ENCODE measurements around the gene TCF21. TPM values are rescaled to one million over a fixed set of nuclear protein-coding genes. Genes with fewer than 3 reads are reported as not detected.
"Not testable (repeated sequence)": the region's sequence is repeated elsewhere in the genome, so short reads cannot be mapped to it uniquely, and the experiment has no call there.

The TCF21 gene
- total and polyA plus RNA-seq, 2 experiments from 2014 or later: 3.8 to 4.1 TPM

GRCh38 chr6:133918208-133918930, 29.5 kb downstream of the TCF21 start:
- Histone ChIP-seq H3K4me1 (ENCODE audit: insufficient read depth) (peaks cover 9% of the 10 kb centered on the region; the same call in 1 of the 2 replicates), H3K27ac (no peak overlapping the region), H3K79me2 (ENCODE audit: insufficient read depth) (no peaks in the 10 kb centered on the region), H3F3A (ENCODE audit: insufficient read depth) (no peaks in the 10 kb centered on the region), H3K4me2 (ENCODE audit: unreplicated experiment) (no peak overlapping the region), H3K9me3 (ENCODE audit: low read depth) (peaks cover 4% of the 10 kb centered on the region), H3K9ac (no peak overlapping the region), H3K9me2 (ENCODE audit: insufficient read depth) (no peaks in the 10 kb centered on the region), H4K20me1 (ENCODE audit: insufficient read depth) (no peaks in the 10 kb centered on the region), H3K27me3 (replicated peaks; ENCODE audit: insufficient read depth) (no peaks in the 10 kb centered on the region), H3K36me3 (ENCODE audit: low read depth) (no peaks in the 10 kb centered on the region), H3K4me3 (no peak overlapping the region), H2AFZ (no peak overlapping the region)
- in situ Hi-C loops (cut with MboI): loop anchor here (25.0 kb wide), 3 partner anchors 731 to 1106 kb away; partner anchors contain the start of gene RPS12
- no peak for DNase-seq
- WGBS, 2 experiments (ENCODE audit: low coverage in 1 of 2, low lambda C conversion rate in 2 of 2, missing lambda C conversion rate in 2 of 2): 80 to 82% methylated on average over 2 of the region's 2 CpGs
- TF ChIP-seq EZH2phosphoT487 (IDR thresholded peaks at IDR 0.05; ENCODE audit: insufficient read depth, low read depth) (no peak), EZH2 (IDR thresholded peaks at IDR 0.05; ENCODE audit: insufficient read depth, poor library complexity, severe bottlenecking) (no peak)

DNA sequence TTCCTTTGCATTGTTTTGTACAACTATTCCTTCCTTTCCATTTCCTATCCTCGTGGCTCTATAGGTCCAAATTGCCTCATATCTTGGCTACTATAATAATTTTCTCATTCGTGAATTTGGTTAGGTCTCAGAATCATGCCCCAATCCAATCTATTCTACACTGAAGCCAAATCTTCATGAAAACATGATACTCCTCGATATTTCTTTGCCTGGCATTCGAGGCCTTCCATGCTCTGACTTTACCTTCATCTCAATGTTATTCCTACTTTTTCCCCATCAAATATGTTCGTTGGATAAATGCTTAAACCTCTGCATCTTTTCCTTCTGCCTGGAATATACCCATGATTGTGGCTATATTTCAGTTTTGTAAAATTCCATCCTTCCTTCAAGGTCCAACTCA, 30.4 kb downstream of the TCF21 start:
- Histone ChIP-seq H3K9ac (no peak overlapping the region), H3K27ac (no peak overlapping the region), H3K4me3 (no peak overlapping the region), H4K20me1 (ENCODE audit: insufficient read depth) (no peaks in the 10 kb centered on the region), H3K27me3 (replicated peaks; ENCODE audit: insufficient read depth) (no peaks in the 10 kb centered on the region), H3K36me3 (ENCODE audit: low read depth) (no peaks in the 10 kb centered on the region), H3K79me2 (ENCODE audit: insufficient read depth) (no peaks in the 10 kb centered on the region), H2AFZ (no peak overlapping the region), H3K9me3 (ENCODE audit: low read depth) (no peaks in the 10 kb centered on the region), H3F3A (ENCODE audit: insufficient read depth) (no peaks in the 10 kb centered on the region), H3K4me2 (ENCODE audit: unreplicated experiment) (no peak overlapping the region), H3K4me1 (ENCODE audit: insufficient read depth) (peaks cover 9% of the 10 kb centered on the region; the same call in 1 of the 2 replicates), H3K9me2 (ENCODE audit: insufficient read depth) (no peaks in the 10 kb centered on the region)
- 78 to 81% methylated on average over 5 of the region's 5 CpGs for WGBS, 2 experiments (ENCODE audit: low coverage in 1 of 2, low lambda C conversion rate in 2 of 2, missing lambda C conversion rate in 2 of 2)
- no peak for DNase-seq
- in situ Hi-C loops (cut with MboI): loop anchor here (25.0 kb wide), 3 partner anchors 732 to 1107 kb away; partner anchors contain the start of gene RPS12
- TF ChIP-seq EZH2phosphoT487 (IDR thresholded peaks at IDR 0.05; ENCODE audit: insufficient read depth, low read depth) (no peak), EZH2 (IDR thresholded peaks at IDR 0.05; ENCODE audit: insufficient read depth, poor library complexity, severe bottlenecking) (no peak)

DNA sequence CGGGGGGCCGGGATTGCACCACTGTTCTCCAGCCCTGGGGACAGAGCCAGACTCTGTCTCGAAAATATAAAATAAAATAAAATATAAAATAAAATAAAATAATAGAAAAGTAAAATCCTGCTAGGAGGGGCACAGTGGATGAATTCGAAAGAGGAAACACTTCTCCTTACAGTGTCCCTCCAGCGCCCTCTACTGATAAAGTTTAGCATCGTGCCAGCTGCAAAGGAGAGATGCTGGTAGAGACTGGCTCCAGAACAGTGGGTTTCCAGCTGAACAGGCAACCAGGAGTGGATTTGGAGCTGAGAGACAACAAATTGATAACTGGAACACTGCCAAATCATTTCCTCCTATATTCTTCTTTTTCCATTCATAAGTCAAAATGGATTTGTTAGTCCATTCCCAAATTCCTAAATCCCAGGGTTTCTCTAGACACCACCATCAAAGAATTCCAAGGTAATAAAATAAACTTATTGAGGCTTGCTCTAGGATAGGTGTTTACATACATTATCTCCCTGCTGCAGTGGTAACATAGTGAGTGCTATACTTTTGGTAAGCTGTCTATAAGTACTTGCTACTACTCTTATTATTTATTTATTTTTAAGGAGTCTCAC, 32.4 kb downstream of the TCF21 start:
- H3K36me3 ChIP-seq (ENCODE audit: low read depth): no peaks in the 10 kb centered on the region
- no peak overlapping the region for H3K4me2 ChIP-seq (ENCODE audit: unreplicated experiment)
- no peak overlapping the region for H3K9ac ChIP-seq
- H3F3A ChIP-seq (ENCODE audit: insufficient read depth): no peaks in the 10 kb centered on the region
- H3K27ac ChIP-seq: no peak overlapping the region
- DNase-seq: peak; percentile 85
- peaks cover 12% of the 10 kb centered on the region for H3K27me3 ChIP-seq (replicated peaks; ENCODE audit: insufficient read depth)
- TF ChIP-seq EZH2phosphoT487 (IDR thresholded peaks at IDR 0.05; ENCODE audit: insufficient read depth, low read depth) (no peak), EZH2 (IDR thresholded peaks at IDR 0.05; ENCODE audit: insufficient read depth, poor library complexity, severe bottlenecking) (no peak)
- H2AFZ ChIP-seq: no peak overlapping the region
- H3K4me1 ChIP-seq (ENCODE audit: insufficient read depth): peaks cover 9% of the 10 kb centered on the region; the same call in 1 of the 2 replicates
- H4K20me1 ChIP-seq (ENCODE audit: insufficient read depth): no peaks in the 10 kb centered on the region
- H3K9me3 ChIP-seq (ENCODE audit: low read depth): no peaks in the 10 kb centered on the region
- no peak overlapping the region for H3K4me3 ChIP-seq
- 23 to 27% methylated on average over 6 of the region's 6 CpGs for WGBS, 2 experiments (ENCODE audit: low coverage in 1 of 2, low lambda C conversion rate in 2 of 2, missing lambda C conversion rate in 2 of 2)
- no peaks in the 10 kb centered on the region for H3K79me2 ChIP-seq (ENCODE audit: insufficient read depth)
- no peaks in the 10 kb centered on the region for H3K9me2 ChIP-seq (ENCODE audit: insufficient read depth)
- in situ Hi-C loops (cut with MboI): loop anchor here (25.0 kb wide), 3 partner anchors 734 to 1109 kb away; partner anchors contain the start of gene RPS12

DNA sequence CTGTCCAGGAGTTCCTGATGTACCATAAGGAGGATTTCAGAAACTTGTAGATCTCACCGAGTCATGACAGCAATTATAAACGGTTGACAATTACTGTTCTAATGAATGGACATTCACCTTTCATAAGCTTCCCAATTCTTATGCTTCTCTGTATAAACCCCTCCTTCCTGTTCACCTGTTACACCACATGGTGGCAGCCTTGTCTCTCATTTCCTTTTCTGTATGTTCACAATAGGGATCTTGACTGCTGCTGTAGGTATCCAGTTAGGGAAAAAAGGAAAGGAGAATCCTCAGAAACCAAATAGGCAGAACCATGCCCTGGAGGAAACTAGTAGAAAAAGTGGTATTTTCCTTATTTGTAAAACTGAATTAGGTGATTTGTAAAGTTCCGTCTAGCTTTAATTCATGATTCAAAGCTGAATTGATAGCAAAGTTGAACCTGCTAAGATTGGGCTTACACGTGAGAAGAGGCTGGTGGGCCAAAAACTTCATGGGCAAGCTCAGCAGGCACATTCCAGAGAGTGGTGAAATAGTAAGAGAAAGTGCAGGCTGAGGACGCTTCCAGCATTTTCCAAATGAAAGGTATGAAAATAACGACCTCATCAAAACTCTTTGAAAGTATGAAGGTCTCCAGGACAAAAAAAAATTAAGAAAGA, 35.2 kb downstream of the TCF21 start:
- no peak overlapping the region for H3K27ac ChIP-seq
- in situ Hi-C loops (cut with MboI): loop anchor here (25.0 kb wide), 3 partner anchors 737 to 1112 kb away; partner anchors contain the start of gene RPS12
- no peaks in the 10 kb centered on the region for H3K4me1 ChIP-seq (ENCODE audit: insufficient read depth)
- H3K4me3 ChIP-seq: no peak overlapping the region
- no peak overlapping the region for H3K4me2 ChIP-seq (ENCODE audit: unreplicated experiment)
- no peaks in the 10 kb centered on the region for H3K79me2 ChIP-seq (ENCODE audit: insufficient read depth)
- H2AFZ ChIP-seq: no peak overlapping the region
- WGBS, 2 experiments (ENCODE audit: low coverage in 1 of 2, low lambda C conversion rate in 2 of 2, missing lambda C conversion rate in 2 of 2): 25 to 29% methylated on average over 6 of the region's 6 CpGs
- no peak overlapping the region for H3K9ac ChIP-seq
- no peaks in the 10 kb centered on the region for H3F3A ChIP-seq (ENCODE audit: insufficient read depth)
- peaks cover 24% of the 10 kb centered on the region for H3K27me3 ChIP-seq (replicated peaks; ENCODE audit: insufficient read depth)
- H4K20me1 ChIP-seq (ENCODE audit: insufficient read depth): no peaks in the 10 kb centered on the region
- peak; percentile 83 for DNase-seq
- no peaks in the 10 kb centered on the region for H3K9me3 ChIP-seq (ENCODE audit: low read depth)
- no peak for TF ChIP-seq EZH2 (IDR thresholded peaks at IDR 0.05; ENCODE audit: insufficient read depth, poor library complexity, severe bottlenecking)
- no peak for TF ChIP-seq EZH2phosphoT487 (IDR thresholded peaks at IDR 0.05; ENCODE audit: insufficient read depth, low read depth)
- no peaks in the 10 kb centered on the region for H3K36me3 ChIP-seq (ENCODE audit: low read depth)
- H3K9me2 ChIP-seq (ENCODE audit: insufficient read depth): no peaks in the 10 kb centered on the region

DNA sequence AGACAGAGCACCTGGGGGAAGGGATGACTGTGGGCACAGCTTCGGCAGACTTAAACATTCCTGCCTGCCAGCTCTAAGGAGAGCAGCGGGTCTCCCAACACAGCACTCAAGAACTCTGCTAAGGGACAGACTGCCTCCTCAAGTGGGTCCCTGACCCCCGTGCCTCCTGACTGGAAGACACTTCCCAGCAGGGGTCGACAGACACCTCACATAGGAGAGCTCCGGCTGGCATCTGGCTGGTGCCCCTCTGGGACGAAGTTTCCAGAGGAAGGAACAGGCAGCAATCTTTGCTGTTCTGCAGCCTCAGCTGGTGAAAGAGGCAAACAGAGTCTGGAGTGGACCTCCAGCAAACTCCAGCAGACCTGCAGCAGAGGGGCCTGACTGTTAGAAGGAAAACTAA, 42.3 kb downstream of the TCF21 start:
- H3F3A ChIP-seq (ENCODE audit: insufficient read depth); H3K79me2 ChIP-seq (ENCODE audit: insufficient read depth); H3K4me2 ChIP-seq (ENCODE audit: unreplicated experiment); H2AFZ ChIP-seq; H3K9ac ChIP-seq; H3K4me3 ChIP-seq; H3K4me1 ChIP-seq (ENCODE audit: insufficient read depth); H3K9me3 ChIP-seq (ENCODE audit: low read depth); DNase-seq; in situ Hi-C loops (cut with MboI); H3K27ac ChIP-seq; H3K36me3 ChIP-seq (ENCODE audit: low read depth); H3K9me2 ChIP-seq (ENCODE audit: insufficient read depth); H4K20me1 ChIP-seq (ENCODE audit: insufficient read depth): not testable (repeated sequence)
- peaks cover 13% of the 10 kb centered on the region for H3K27me3 ChIP-seq (replicated peaks; ENCODE audit: insufficient read depth)
- 77 to 79% methylated on average over 6 of the region's 6 CpGs for WGBS, 2 experiments (ENCODE audit: low coverage in 1 of 2, low lambda C conversion rate in 2 of 2, missing lambda C conversion rate in 2 of 2)

- DNase-seq; H3K9me3 ChIP-seq (ENCODE audit: low read depth); H2AFZ ChIP-seq; H3F3A ChIP-seq (ENCODE audit: insufficient read depth); H4K20me1 ChIP-seq (ENCODE audit: insufficient read depth); H3K9ac ChIP-seq; H3K9me2 ChIP-seq (ENCODE audit: insufficient read depth); in situ Hi-C loops (cut with MboI); H3K4me3 ChIP-seq; H3K4me2 ChIP-seq (ENCODE audit: unreplicated experiment); H3K36me3 ChIP-seq (ENCODE audit: low read depth); H3K4me1 ChIP-seq (ENCODE audit: insufficient read depth); H3K27ac ChIP-seq; H3K79me2 ChIP-seq (ENCODE audit: insufficient read depth); H3K27me3 ChIP-seq (replicated peaks; ENCODE audit: insufficient read depth): not testable (repeated sequence)
- WGBS, 2 experiments (ENCODE audit: low coverage in 1 of 2, low lambda C conversion rate in 2 of 2, missing lambda C conversion rate in 2 of 2): 72 to 86% methylated on average over 3 of the region's 3 CpGs
Measured at GRCh38 chr6:133936352-133936751, 47.4 kb downstream of the TCF21 start.
